SJSA1 (cell line): ENCODE data around the gene TUBGCP3. TPM values are rescaled to one million over a fixed set of nuclear protein-coding genes. Genes with fewer than 3 reads are reported as not detected.

Source experiments
- DNase-seq, 2 experiments: peaks; one replicate each; pipeline ENCODE4 v3.0.0-alpha.2; 2015 to 2020; ENCODE audit warnings: low spot score in 2 of 2, low read depth in 1 of 2
- H3K27ac ChIP-seq: fragments of 250-450 bp; sonication (Bioruptor Pico); 2 replicates; pipeline ENCODE4 v1.5.1; 2020; ENCODE audit warnings: mild to moderate bottlenecking, moderate library complexity
- H3K27me3 ChIP-seq: fragments of 250-450 bp; sonication (Bioruptor Pico); replicated peaks from 2 replicates; pipeline ENCODE4 v1.5.1; 2020; ENCODE audit warnings: mild to moderate bottlenecking, moderate library complexity
- H3K36me3 ChIP-seq: fragments of 250-450 bp; sonication (Bioruptor Pico); 2 replicates; pipeline ENCODE4 v1.5.1; 2020; ENCODE audit warnings: mild to moderate bottlenecking
- H3K4me1 ChIP-seq: fragments of 250-450 bp; sonication (Bioruptor Pico); replicated peaks from 2 replicates; pipeline ENCODE4 v1.6.1; 2021; ENCODE audit warnings: mild to moderate bottlenecking
- H3K4me3 ChIP-seq: fragments of 250-450 bp; sonication (Bioruptor Pico); 2 replicates; pipeline ENCODE4 v1.5.1; 2020; ENCODE audit warnings: mild to moderate bottlenecking
- H3K9me3 ChIP-seq: fragments of 250-450 bp; sonication (Bioruptor Pico); replicated peaks from 2 replicates; pipeline ENCODE4 v1.5.1; 2020; ENCODE audit warnings: mild to moderate bottlenecking
- total RNA-seq: library from RNA; depleted of rRNA; stranded (reverse); fragments of >200 nt; shearing (Covaris generic); gene quantifications from 2 replicates; pipeline ENCODE4 v1.2.3, GENCODE V29; 2014

The TUBGCP3 gene
- total RNA-seq, 1 experiment from 2014 or later = 37.3 TPM

- Histone ChIP-seq H3K27ac (no peak overlapping the region), H3K4me1 (peaks cover 15% of the 10 kb centered on the region), H3K27me3 (no peaks in the 10 kb centered on the region), H3K9me3 (peaks cover 12% of the 10 kb centered on the region), H3K36me3 (peaks cover 8% of the 10 kb centered on the region), H3K4me3 (no peak overlapping the region)
- no peak for DNase-seq
Observed at GRCh38 chr13:112579310-112579843, 8.6 kb downstream of the TUBGCP3 start.

GRCh38 chr13:112576768-112577167 lies 11.2 kb downstream of the TUBGCP3 start:
- Histone ChIP-seq H3K4me3 (no peak overlapping the region), H3K4me1 (peaks cover 16% of the 10 kb centered on the region), H3K9me3 (peaks cover 12% of the 10 kb centered on the region), H3K27me3 (no peaks in the 10 kb centered on the region), H3K36me3 (peaks cover 5% of the 10 kb centered on the region), H3K27ac (no peak overlapping the region)
- DNase-seq = no peak

GRCh38 chr13:112576191-112576590 lies 11.8 kb downstream of the TUBGCP3 start:
- Histone ChIP-seq H3K27ac (no peak overlapping the region), H3K4me3 (no peak overlapping the region)
- no peak for DNase-seq

GRCh38 chr13:112575675-112576074 lies 12.3 kb downstream of the TUBGCP3 start:
- Histone ChIP-seq H3K27ac (no peak overlapping the region), H3K9me3 (peaks cover 12% of the 10 kb centered on the region), H3K36me3 (peaks cover 9% of the 10 kb centered on the region), H3K4me1 (peaks cover 16% of the 10 kb centered on the region), H3K4me3 (no peak overlapping the region), H3K27me3 (no peaks in the 10 kb centered on the region)
- DNase-seq = peak in 1 of 2 experiments; percentile 20

More at GRCh38 chr13:112576191-112576590, 11.8 kb downstream of the TUBGCP3 start:
- H3K9me3 ChIP-seq = peaks cover 12% of the 10 kb centered on the region
- no peaks in the 10 kb centered on the region for H3K27me3 ChIP-seq
- peaks cover 16% of the 10 kb centered on the region for H3K4me1 ChIP-seq
- H3K36me3 ChIP-seq = peaks cover 5% of the 10 kb centered on the region

GRCh38 chr13:112574834-112575613 lies 12.9 kb downstream of the TUBGCP3 start:
- H3K27ac ChIP-seq = peak overlapping the region; percentile 4; the same call in 1 of the 2 replicates
- peaks cover 12% of the 10 kb centered on the region for H3K9me3 ChIP-seq
- DNase-seq = no peak

GRCh38 chr13:112574416-112574815 lies 13.5 kb downstream of the TUBGCP3 start:
- H3K4me1 ChIP-seq = peaks cover 16% of the 10 kb centered on the region
- H3K27ac ChIP-seq = peak overlapping the region; percentile 4; the same call in 1 of the 2 replicates
- H3K4me3 ChIP-seq = no peak overlapping the region
- H3K27me3 ChIP-seq = no peaks in the 10 kb centered on the region
- peak in 1 of 2 experiments; percentile 74 for DNase-seq
- peaks cover 12% of the 10 kb centered on the region for H3K9me3 ChIP-seq
- peaks cover 15% of the 10 kb centered on the region for H3K36me3 ChIP-seq

More at GRCh38 chr13:112574834-112575613, 12.9 kb downstream of the TUBGCP3 start:
- Histone ChIP-seq H3K4me1 (peaks cover 16% of the 10 kb centered on the region), H3K27me3 (no peaks in the 10 kb centered on the region), H3K36me3 (peaks cover 10% of the 10 kb centered on the region), H3K4me3 (no peak overlapping the region)

GRCh38 chr13:112573710-112574109 lies 14.2 kb downstream of the TUBGCP3 start:
- peaks cover 12% of the 10 kb centered on the region for H3K9me3 ChIP-seq
- peaks cover 16% of the 10 kb centered on the region for H3K4me1 ChIP-seq
- DNase-seq = no peak
- no peaks in the 10 kb centered on the region for H3K27me3 ChIP-seq
- no peak overlapping the region for H3K4me3 ChIP-seq
- H3K27ac ChIP-seq = no peak overlapping the region
- H3K36me3 ChIP-seq = peaks cover 22% of the 10 kb centered on the region

GRCh38 chr13:112572366-112572765 lies 15.6 kb downstream of the TUBGCP3 start:
- no peak overlapping the region for H3K4me3 ChIP-seq
- DNase-seq = no peak
- peaks cover 22% of the 10 kb centered on the region for H3K36me3 ChIP-seq
- H3K27me3 ChIP-seq = no peaks in the 10 kb centered on the region
- no peak overlapping the region for H3K27ac ChIP-seq
- H3K9me3 ChIP-seq = peaks cover 11% of the 10 kb centered on the region
- H3K4me1 ChIP-seq = peaks cover 16% of the 10 kb centered on the region

- DNase-seq = no peak
- no peaks in the 10 kb centered on the region for H3K9me3 ChIP-seq
- H3K27me3 ChIP-seq = no peaks in the 10 kb centered on the region
- no peak overlapping the region for H3K4me3 ChIP-seq
- H3K4me1 ChIP-seq = peaks cover 6% of the 10 kb centered on the region
- H3K27ac ChIP-seq = no peak overlapping the region
- peaks cover 42% of the 10 kb centered on the region for H3K36me3 ChIP-seq
Observed at GRCh38 chr13:112569821-112570220, 18.1 kb downstream of the TUBGCP3 start.

- Histone ChIP-seq H3K4me1 (no peaks in the 10 kb centered on the region), H3K9me3 (no peaks in the 10 kb centered on the region), H3K4me3 (no peak overlapping the region), H3K27me3 (no peaks in the 10 kb centered on the region), H3K36me3 (peaks cover 63% of the 10 kb centered on the region), H3K27ac (no peak overlapping the region)
- DNase-seq = no peak
Observed at GRCh38 chr13:112567161-112567862, 20.6 kb downstream of the TUBGCP3 start.

- peaks cover 77% of the 10 kb centered on the region for H3K36me3 ChIP-seq
- no peaks in the 10 kb centered on the region for H3K4me1 ChIP-seq
- H3K27me3 ChIP-seq = no peaks in the 10 kb centered on the region
- H3K4me3 ChIP-seq = no peak overlapping the region
- no peak for DNase-seq
- H3K9me3 ChIP-seq = no peaks in the 10 kb centered on the region
- H3K27ac ChIP-seq = no peak overlapping the region
Observed at GRCh38 chr13:112562786-112563383, 25.1 kb downstream of the TUBGCP3 start.

- Histone ChIP-seq H3K27ac (no peak overlapping the region), H3K27me3 (no peaks in the 10 kb centered on the region), H3K9me3 (no peaks in the 10 kb centered on the region), H3K4me1 (no peaks in the 10 kb centered on the region), H3K36me3 (peaks cover 80% of the 10 kb centered on the region), H3K4me3 (no peak overlapping the region)
- no peak for DNase-seq
Observed at GRCh38 chr13:112562254-112562653, 25.7 kb downstream of the TUBGCP3 start.

- Histone ChIP-seq H3K9me3 (no peaks in the 10 kb centered on the region), H3K27me3 (no peaks in the 10 kb centered on the region), H3K4me3 (no peak overlapping the region), H3K4me1 (no peaks in the 10 kb centered on the region), H3K36me3 (peaks cover 79% of the 10 kb centered on the region), H3K27ac (no peak overlapping the region)
- no peak for DNase-seq
Observed at GRCh38 chr13:112561478-112561877, 26.5 kb downstream of the TUBGCP3 start.
